AG10803 (cell line): ENCODE data around the gene AFF3.
A peak's percentile ranks its signal among the peaks of the same experiment; 100 is the strongest.

ENCODE experiments used
- DNase-seq: peaks from one replicate; pipeline ENCODE4 v3.0.0; 2010; ENCODE audit warnings: low read depth
- H3K4me3 ChIP-seq: 2 replicates; pipeline ENCODE4 v1.5.1; 2011; ENCODE audit warnings: mild to moderate bottlenecking, low read length, control low read depth
- TF ChIP-seq, protein P1 (sequence below): conservative IDR thresholded peaks from 2 replicates; pipeline ENCODE4 v1.5.1; 2011; ENCODE audit warnings: mild to moderate bottlenecking, low read length, control low read depth, inconsistent platforms

Gene AFF3

DNA sequence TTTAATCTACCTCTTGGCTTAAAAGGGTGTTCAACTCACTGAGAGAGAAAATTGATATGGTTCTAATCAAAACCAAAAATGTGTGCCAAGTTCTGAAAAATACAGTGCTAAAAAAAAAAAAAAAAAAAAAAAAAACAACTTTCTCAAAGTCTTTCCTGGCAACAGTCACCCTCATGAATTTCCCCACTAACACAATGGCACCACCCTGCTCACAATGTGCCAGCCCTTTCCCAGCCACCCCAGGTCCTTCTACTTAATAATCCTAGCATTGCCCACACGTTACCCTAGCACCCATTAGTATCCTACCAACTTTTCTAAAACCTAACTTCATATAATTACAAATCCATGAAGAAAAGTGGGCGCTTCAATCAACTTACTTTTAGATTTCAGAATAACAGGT, 106.4 kb downstream of the AFF3 start:
- TF ChIP-seq, protein P1, sequence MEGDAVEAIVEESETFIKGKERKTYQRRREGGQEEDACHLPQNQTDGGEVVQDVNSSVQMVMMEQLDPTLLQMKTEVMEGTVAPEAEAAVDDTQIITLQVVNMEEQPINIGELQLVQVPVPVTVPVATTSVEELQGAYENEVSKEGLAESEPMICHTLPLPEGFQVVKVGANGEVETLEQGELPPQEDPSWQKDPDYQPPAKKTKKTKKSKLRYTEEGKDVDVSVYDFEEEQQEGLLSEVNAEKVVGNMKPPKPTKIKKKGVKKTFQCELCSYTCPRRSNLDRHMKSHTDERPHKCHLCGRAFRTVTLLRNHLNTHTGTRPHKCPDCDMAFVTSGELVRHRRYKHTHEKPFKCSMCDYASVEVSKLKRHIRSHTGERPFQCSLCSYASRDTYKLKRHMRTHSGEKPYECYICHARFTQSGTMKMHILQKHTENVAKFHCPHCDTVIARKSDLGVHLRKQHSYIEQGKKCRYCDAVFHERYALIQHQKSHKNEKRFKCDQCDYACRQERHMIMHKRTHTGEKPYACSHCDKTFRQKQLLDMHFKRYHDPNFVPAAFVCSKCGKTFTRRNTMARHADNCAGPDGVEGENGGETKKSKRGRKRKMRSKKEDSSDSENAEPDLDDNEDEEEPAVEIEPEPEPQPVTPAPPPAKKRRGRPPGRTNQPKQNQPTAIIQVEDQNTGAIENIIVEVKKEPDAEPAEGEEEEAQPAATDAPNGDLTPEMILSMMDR, result no peak
- no peak for DNase-seq
- H3K4me3 ChIP-seq, result no peak overlapping the region

DNA sequence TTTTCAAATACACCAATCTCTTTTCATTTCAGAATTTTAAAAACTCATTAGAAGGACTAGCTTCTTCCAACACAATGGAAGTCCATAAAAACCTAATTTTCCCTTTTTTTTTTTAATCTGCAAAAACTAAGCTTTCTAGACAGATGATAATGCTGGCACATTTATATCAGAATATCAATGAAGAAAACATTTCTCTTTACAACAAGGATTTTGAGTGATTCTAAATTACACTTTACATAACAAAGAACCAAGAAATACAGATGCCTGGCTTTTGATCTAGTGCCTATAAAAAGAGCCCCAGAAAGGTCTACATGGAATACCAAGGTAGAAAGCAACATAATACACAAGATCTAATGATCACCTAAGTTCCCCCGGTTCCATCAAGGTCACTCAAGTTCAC, 108.0 kb downstream of the AFF3 start:
- H3K4me3 ChIP-seq, result no peak overlapping the region
- DNase-seq, result no peak
- TF ChIP-seq, protein P1, result no peak

DNA sequence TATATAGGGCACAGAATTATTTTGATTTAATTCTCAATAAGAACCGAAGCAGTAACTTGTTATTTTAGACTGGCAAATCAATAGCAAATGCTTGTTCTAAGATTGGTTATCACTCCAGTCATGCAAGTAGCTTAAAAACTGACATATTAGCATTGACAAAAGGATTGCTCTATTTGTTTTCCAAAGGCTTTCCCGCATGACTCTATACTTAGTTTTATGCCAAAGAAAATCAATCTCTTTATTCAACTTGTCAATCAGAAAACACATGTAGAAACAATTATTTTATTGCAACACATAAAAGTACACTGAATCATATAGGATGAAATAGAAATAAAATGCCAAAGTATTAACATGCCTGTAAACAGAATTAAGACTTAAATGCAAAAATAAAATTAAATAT, 108.4 kb downstream of the AFF3 start:
- DNase-seq, result no peak
- TF ChIP-seq, protein P1, result no peak
- H3K4me3 ChIP-seq, result no peak overlapping the region

DNA sequence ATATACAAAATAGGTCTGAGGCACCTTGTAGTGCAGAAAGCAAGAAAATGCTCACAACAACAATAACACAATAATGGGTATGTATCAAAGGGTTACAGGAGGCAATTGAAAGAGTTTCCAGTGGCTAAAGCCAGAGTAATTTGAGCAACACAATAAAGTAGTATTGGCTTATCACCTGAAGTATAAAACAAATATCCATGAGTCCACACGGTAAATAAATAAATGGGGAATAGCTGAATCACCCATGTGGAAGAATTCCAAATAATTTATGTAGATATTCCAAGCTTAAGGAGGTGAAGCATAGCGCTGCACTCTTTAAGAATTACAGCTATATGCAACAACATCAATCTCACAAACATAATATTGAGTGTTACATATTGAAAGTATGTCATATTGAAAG, 110.8 kb downstream of the AFF3 start:
- TF ChIP-seq, protein P1, result no peak
- no peak for DNase-seq
- H3K4me3 ChIP-seq, result no peak overlapping the region

DNA sequence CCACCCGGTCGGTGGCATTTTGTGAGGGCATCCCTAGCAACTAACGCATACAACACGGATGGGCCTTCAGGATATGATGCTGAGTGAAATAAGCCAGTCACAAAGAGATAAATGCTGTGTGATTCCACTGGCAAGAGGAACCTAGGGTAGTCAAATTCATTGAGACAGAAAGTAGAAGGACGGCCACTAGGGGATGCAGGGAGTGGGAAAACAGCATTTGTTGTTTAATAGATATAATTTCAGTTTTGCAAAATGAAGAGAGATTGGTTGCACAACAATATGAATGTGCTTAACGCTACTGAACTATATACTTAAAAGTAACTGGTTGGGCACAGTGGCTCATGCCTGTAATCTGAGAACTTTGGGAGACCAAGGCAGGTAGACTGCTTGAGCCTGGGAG, 112.9 kb downstream of the AFF3 start:
- no peak for DNase-seq
- H3K4me3 ChIP-seq, result no peak overlapping the region
- TF ChIP-seq, protein P1, result peak; percentile 17

DNA sequence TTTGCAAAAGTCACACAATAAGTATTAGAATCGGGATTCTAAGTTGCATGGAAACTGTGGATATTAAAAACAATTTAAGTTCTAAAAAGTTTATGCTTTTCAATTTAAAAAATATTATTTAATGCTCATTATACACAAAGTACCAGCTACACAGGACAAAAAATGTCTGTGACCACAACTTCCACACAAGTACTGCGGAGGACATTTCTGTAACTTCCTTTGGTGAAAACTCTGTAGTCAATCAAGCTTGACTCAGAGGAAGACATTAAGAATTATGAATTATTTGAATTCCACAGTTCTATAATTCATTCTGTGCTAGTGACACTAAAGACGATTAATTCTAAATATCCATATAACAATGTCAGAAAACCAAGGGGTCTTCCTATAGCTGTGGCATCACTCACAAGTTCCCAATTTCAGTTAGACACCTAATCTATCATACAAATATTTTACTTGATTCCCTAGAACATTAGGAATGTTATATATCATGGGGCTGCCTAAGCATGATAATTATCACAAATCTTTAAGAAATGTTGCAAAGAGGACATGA, 120.5 kb downstream of the AFF3 start:
- TF ChIP-seq, protein P1, result no peak
- H3K4me3 ChIP-seq, result no peak overlapping the region
- DNase-seq, result no peak

DNA sequence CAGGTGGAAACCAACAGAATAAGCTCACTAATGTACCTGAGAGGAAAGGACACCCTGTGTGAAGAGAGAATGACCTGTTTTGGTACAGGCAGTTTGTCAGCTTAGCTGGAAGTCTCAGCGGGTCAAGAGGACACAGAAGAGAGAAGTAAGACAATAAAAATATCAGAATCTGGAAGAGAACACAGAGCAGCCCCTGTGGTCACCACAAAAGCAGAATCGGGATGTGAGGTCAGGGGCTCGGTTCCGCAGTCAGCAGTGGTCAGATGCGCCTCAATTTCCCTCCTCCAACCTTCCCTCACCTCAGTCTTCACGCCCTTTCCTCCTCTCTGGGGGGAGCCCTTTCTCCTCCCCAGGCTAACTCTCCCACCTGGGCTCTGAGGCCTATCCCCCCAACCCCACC, 122.9 kb downstream of the AFF3 start:
- TF ChIP-seq, protein P1, result no peak
- H3K4me3 ChIP-seq, result no peak overlapping the region
- DNase-seq, result no peak
